Stimulated activated CD4-positive, alpha-beta T cell treated with anti-CD3 and anti-CD28 coated beads, Interleukin-1b, Interleukin-23, amount 100 ng/mL, for 1 hour (primary cell): ENCODE measurements around the gene GPR84.

ENCODE experiments used
- DNase-seq, 2 donors: peaks; one replicate each; pipeline ENCODE4 v3.0.0-alpha.2; 2020; ENCODE audit warnings: low read depth in 2 of 2

The GPR84 gene

GRCh38 chr12:54374562-54375258, 10.4 kb upstream of the GPR84 start:
- no peak for DNase-seq

GRCh38 chr12:54373649-54374561, 9.6 kb upstream of the GPR84 start:
- DNase-seq = no peak

- no peak for DNase-seq
These were observed 8.0 kb upstream of the GPR84 start for GRCh38 chr12:54372113-54372806.

GRCh38 chr12:54371328-54372112, 7.2 kb upstream of the GPR84 start:
- no peak for DNase-seq

- DNase-seq = no peak
These were observed 6.0 kb upstream of the GPR84 start for GRCh38 chr12:54370171-54370730.

GRCh38 chr12:54369597-54370131, 5.4 kb upstream of the GPR84 start:
- DNase-seq = no peak

- peak; percentile 70 to 88 for DNase-seq
These were observed 4.7 kb upstream of the GPR84 start for GRCh38 chr12:54368709-54369596.

- DNase-seq = no peak
These were observed 3.9 kb upstream of the GPR84 start for GRCh38 chr12:54368025-54368708.

- no peak for DNase-seq
These were observed 668 bp downstream of the GPR84 start for GRCh38 chr12:54363618-54364017.

- DNase-seq = no peak
These were observed 1.2 kb downstream of the GPR84 start for GRCh38 chr12:54363047-54363446.

- no peak for DNase-seq
These were observed 3.4 kb downstream of the GPR84 start for GRCh38 chr12:54360717-54361456.

- DNase-seq = no peak
These were observed 4.4 kb downstream of the GPR84 start for GRCh38 chr12:54359762-54360351.

- DNase-seq = peak; percentile 74 to 85
These were observed 5.1 kb downstream of the GPR84 start for GRCh38 chr12:54358945-54359761.

- no peak for DNase-seq
These were observed 5.9 kb downstream of the GPR84 start for GRCh38 chr12:54358191-54358944.

- DNase-seq = no peak
These were observed 6.6 kb downstream of the GPR84 start for GRCh38 chr12:54357506-54358190.

- DNase-seq = no peak
These were observed 7.3 kb downstream of the GPR84 start for GRCh38 chr12:54356951-54357356.
